WI38 (cell line): ENCODE data around the gene PDE11A.
"Not testable (repeated sequence)": the region's sequence is repeated elsewhere in the genome, so short reads cannot be mapped to it uniquely, and the experiment has no call there.

Experiments used
- H3K4me3 ChIP-seq: 2 replicates; pipeline ENCODE4 v1.5.1; 2011; ENCODE audit warnings: low read depth, mild to moderate bottlenecking, control low read depth, low read length
- TF ChIP-seq, protein P1 (sequence below): IDR thresholded peaks from 2 replicates; pipeline ENCODE4 v1.5.1; 2012; ENCODE audit warnings: low read depth, mild to moderate bottlenecking, control low read depth, low read length

PDE11A gene

GRCh38 chr2:178066324-178066723 is 6.3 kb downstream of the PDE11A start:
- no peak overlapping the region for H3K4me3 ChIP-seq
- TF ChIP-seq, protein P1, sequence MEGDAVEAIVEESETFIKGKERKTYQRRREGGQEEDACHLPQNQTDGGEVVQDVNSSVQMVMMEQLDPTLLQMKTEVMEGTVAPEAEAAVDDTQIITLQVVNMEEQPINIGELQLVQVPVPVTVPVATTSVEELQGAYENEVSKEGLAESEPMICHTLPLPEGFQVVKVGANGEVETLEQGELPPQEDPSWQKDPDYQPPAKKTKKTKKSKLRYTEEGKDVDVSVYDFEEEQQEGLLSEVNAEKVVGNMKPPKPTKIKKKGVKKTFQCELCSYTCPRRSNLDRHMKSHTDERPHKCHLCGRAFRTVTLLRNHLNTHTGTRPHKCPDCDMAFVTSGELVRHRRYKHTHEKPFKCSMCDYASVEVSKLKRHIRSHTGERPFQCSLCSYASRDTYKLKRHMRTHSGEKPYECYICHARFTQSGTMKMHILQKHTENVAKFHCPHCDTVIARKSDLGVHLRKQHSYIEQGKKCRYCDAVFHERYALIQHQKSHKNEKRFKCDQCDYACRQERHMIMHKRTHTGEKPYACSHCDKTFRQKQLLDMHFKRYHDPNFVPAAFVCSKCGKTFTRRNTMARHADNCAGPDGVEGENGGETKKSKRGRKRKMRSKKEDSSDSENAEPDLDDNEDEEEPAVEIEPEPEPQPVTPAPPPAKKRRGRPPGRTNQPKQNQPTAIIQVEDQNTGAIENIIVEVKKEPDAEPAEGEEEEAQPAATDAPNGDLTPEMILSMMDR: no peak

DNA sequence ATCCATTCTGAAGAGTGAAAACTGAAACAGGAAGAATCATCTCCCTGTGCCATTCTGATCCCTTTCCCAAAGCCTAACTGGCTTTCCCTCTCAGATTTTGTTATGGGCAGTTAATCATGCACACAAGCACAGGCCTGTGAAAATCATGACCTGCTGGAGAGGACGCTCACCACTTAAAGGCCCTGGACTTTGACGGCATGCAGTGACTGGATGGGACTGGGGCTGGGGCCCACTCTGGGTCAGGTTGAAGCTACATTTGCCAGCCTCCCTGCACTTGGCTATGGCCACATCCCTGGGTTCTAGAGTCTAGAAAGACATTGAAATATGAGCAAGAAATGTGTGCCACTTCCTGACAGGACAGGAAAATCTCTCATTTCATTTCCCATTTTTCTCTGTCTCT is 12.9 kb downstream of the PDE11A start:
- H3K4me3 ChIP-seq: no peak overlapping the region
- TF ChIP-seq, protein P1: no peak

DNA sequence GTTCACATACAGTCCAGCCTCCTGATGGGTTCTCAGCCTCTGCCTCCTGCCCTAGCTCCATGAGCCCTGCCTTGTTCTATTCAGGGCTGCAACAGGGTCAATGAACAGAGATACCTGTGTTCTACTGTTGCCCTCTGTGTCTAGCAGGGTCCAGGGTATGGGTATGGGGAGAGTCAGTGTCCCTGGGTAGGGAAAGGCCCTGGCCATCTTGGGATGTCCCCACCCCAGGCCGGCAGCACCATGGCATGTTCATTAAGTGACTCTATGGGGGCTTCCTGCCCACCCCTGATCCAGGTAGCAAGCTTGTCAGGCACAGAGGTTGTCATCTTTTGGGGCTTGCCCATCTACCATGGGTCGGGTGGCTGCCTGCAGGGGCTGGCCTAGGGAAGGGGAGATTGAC is 13.5 kb downstream of the PDE11A start:
- TF ChIP-seq, protein P1: no peak

DNA sequence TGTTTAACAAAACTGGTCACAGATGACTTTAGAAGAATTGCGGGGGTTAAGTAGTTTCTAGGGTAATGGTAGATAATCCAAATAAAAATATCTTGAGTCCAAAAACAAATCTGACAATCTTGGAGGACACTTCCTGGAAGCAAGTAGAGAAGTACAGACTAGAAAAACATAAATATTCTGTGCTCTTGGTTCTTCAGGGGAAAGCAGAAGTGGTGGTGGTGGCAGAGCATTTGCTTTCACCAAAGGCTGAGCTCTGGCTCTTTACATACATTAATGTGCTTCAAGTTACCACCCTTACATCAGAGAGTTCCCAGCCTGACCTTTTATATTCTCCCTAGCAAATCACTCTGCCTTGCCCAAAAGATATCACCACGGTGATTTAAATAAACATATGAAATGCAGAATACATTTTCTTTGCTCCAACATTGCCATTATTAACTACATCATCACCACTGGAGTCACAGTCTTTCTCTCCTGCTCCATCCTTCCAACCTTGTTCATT is 15.3 kb downstream of the PDE11A start:
- TF ChIP-seq, protein P1: no peak
- H3K4me3 ChIP-seq: no peak overlapping the region

More for the DNA sequence above, 13.5 kb downstream of the PDE11A start:
- H3K4me3 ChIP-seq: no peak overlapping the region

GRCh38 chr2:178056345-178056744 is 16.2 kb downstream of the PDE11A start:
- TF ChIP-seq, protein P1: no peak
- H3K4me3 ChIP-seq: no peak overlapping the region

DNA sequence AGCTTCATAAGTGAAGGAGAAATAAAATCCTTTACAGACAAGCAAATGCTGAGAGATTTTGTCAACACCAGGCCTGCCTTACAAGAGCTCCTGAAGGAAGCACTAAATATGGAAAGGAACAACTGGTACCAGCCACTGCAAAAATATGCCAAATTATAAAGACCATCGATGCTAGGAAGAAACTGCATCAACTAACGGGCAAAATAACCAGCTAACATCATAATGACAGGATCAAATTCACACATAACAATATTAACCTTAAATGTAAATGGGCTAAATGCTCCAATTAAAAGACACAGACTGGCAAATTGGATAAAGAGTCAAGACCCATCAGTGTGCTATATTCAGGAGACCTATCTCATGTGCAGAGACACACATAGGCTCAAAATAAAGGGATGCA is 21.3 kb downstream of the PDE11A start:
- not testable (repeated sequence) for H3K4me3 ChIP-seq

GRCh38 chr2:178047391-178047790 is 25.2 kb downstream of the PDE11A start:
- TF ChIP-seq, protein P1: no peak
- H3K4me3 ChIP-seq: no peak overlapping the region

DNA sequence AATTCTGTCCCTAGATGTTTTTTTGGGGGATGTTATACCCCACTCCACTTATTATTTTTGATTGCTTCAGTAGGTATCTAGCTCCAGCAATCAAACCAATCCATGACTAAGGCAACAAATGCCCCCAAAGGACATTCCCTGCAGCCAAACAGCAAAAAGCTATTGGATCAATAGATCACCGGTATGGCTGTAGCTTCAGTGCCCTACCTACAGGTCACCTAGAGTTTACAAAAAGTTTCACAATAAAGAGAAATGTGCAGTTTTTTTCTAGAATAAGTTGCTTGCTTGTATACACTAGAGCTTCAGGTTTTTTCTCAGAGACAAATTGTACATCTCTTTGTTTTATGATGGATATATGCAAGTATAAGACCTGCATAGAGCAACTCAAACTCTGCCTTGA is 27.7 kb downstream of the PDE11A start:
- H3K4me3 ChIP-seq: no peak overlapping the region
- TF ChIP-seq, protein P1: no peak
